ENCODE results near the gene OR4D1. TPM values are rescaled to one million over a fixed set of nuclear protein-coding genes. Genes with fewer than 3 reads are reported as not detected.

The OR4D1 gene
- total RNA-seq, 2 experiments from 2014 or later, result 0.49 to 0.70 TPM

- H3K27me3 ChIP-seq (ENCODE audit: control insufficient read depth in 1 of 2, insufficient read depth in 2 of 2, low read length in 2 of 2), result no peaks in the 10 kb centered on the region
- ATAC-seq (ENCODE audit: poor library complexity) (no peak), DNase-seq (no peak)
- H3K27ac ChIP-seq (ENCODE audit: low read depth in 1 of 2, low read length in 2 of 2), result no peak overlapping the region
- TF ChIP-seq, protein P1, sequence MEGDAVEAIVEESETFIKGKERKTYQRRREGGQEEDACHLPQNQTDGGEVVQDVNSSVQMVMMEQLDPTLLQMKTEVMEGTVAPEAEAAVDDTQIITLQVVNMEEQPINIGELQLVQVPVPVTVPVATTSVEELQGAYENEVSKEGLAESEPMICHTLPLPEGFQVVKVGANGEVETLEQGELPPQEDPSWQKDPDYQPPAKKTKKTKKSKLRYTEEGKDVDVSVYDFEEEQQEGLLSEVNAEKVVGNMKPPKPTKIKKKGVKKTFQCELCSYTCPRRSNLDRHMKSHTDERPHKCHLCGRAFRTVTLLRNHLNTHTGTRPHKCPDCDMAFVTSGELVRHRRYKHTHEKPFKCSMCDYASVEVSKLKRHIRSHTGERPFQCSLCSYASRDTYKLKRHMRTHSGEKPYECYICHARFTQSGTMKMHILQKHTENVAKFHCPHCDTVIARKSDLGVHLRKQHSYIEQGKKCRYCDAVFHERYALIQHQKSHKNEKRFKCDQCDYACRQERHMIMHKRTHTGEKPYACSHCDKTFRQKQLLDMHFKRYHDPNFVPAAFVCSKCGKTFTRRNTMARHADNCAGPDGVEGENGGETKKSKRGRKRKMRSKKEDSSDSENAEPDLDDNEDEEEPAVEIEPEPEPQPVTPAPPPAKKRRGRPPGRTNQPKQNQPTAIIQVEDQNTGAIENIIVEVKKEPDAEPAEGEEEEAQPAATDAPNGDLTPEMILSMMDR (IDR thresholded peaks at IDR 0.05), result no peak
- H3K4me1 ChIP-seq (ENCODE audit: insufficient read depth, low read length), result no peaks in the 10 kb centered on the region
- intact Hi-C loops (cut with DNase I, micrococcal nuclease), result no loop called here
- Mint-ChIP-seq H3K9me3 (no peaks in the 10 kb centered on the region), H3K36me3 (ENCODE audit: low read depth) (no peaks in the 10 kb centered on the region), H3K27me3 (peaks cover 9% of the 10 kb centered on the region), H3K4me1 (ENCODE audit: low read depth) (peaks cover 7% of the 10 kb centered on the region), H3K27ac (no peak overlapping the region), H3K4me3 (no peak overlapping the region)
- no peak overlapping the region for H3K4me3 ChIP-seq (ENCODE audit: low read length)
- CTCF ChIA-PET, result no interaction called here
- H3K9me3 ChIP-seq (ENCODE audit: control insufficient read depth in 1 of 2, insufficient read depth in 1 of 2, low read length in 2 of 2), result no peaks in the 10 kb centered on the region
- POLR2A ChIA-PET, result no interaction called here
- no peaks in the 10 kb centered on the region for H3K36me3 ChIP-seq (ENCODE audit: insufficient read depth, low read length)
Observed at GRCh38 chr17:58117382-58117781, 30.8 kb upstream of the OR4D1 start.

DNA sequence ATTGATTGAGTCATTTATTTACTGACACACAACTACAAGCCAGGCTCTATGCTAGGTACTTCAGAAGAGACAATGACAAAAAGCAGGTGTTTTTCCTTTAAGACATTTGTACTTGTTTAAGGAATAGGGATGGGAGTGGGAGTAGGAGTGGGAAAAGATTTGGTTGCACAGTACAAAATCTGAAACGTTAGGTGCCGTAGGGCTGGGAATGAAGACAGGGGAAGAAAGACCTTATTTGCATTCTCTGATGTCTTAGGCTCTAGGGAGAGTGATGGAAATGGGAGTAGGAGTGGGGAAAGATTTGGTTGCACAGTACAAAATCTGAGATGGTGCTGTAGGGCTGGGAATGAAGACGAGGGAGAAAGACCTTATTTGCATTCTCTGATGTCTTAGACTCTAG lies 28.7 kb upstream of the OR4D1 start:
- intact Hi-C loops (cut with DNase I, micrococcal nuclease), result no loop called here

DNA sequence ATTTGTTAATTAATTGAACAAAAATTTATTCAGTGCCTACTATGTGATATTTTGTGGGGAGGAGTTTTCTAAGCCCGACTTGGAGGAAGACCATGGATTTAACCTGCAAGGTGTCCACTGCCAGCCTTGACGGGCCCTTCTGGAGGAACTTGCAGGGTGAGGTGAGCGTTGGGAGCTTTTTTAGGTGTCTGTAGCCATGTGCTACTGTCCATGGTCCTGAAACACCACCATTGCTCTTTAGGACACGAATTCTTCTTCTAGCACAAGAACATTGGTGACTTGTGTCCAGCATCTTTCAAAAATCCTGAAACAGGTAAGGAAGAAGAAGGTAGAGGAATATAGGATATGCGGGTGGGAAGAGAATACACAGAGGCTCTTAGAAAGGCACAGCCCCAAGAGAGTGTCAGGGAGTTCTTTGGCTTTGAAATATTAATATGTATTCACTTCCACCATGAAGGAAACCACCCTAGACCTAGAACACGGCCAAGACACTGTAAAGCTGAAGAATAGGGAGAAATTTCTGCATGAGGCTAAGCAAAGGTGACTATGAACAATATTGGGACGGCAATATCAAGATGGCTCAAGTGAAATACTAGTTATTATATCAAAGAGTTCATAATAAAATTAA lies 27.9 kb upstream of the OR4D1 start:
- ATAC-seq (ENCODE audit: poor library complexity) (peak; percentile 61), DNase-seq (peak in 13 of 14 experiments; percentile 3 to 82 (median 35))
- Histone ChIP-seq H3K4me1 (ENCODE audit: insufficient read depth, low read length) (no peaks in the 10 kb centered on the region), H3K27ac (ENCODE audit: low read depth in 1 of 2, low read length in 2 of 2) (no peak overlapping the region), H3K9me3 (ENCODE audit: control insufficient read depth in 1 of 2, insufficient read depth in 1 of 2, low read length in 2 of 2) (no peaks in the 10 kb centered on the region), H3K36me3 (ENCODE audit: insufficient read depth, low read length) (no peaks in the 10 kb centered on the region), H3K27me3 (ENCODE audit: control insufficient read depth in 1 of 2, insufficient read depth in 2 of 2, low read length in 2 of 2) (no peaks in the 10 kb centered on the region), H3K4me3 (ENCODE audit: low read length) (no peak overlapping the region)
- Mint-ChIP-seq H3K4me1 (ENCODE audit: low read depth) (peaks cover 15% of the 10 kb centered on the region), H3K27ac (no peak overlapping the region), H3K4me3 (no peak overlapping the region), H3K27me3 (peaks cover 9% of the 10 kb centered on the region), H3K36me3 (ENCODE audit: low read depth) (no peaks in the 10 kb centered on the region), H3K9me3 (no peaks in the 10 kb centered on the region)
- intact Hi-C loops (cut with DNase I, micrococcal nuclease), result no loop called here
- ChIA-PET POLR2A (interaction anchor here (0.7 to 1.3 kb wide), 3 partner anchors 50 to 270 kb away, joined by 3 read pairs; partner anchors contain the start of genes MRPS23 and SRSF1), CTCF (interaction anchor here (1.0 kb wide), 1 partner anchor 52 kb away, joined by 3 read pairs; no protein-coding TSS in a partner anchor)
- TF ChIP-seq, protein P1 (IDR thresholded peaks at IDR 0.05), result no peak

More for the DNA sequence above, 28.7 kb upstream of the OR4D1 start:
- H3K36me3 Mint-ChIP-seq (ENCODE audit: low read depth), result no peaks in the 10 kb centered on the region
- H3K9me3 Mint-ChIP-seq, result no peaks in the 10 kb centered on the region
- H3K36me3 ChIP-seq (ENCODE audit: insufficient read depth, low read length), result no peaks in the 10 kb centered on the region
- peaks cover 15% of the 10 kb centered on the region for H3K4me1 Mint-ChIP-seq (ENCODE audit: low read depth)
- ChIA-PET POLR2A (interaction anchor here (0.7 to 1.3 kb wide), 3 partner anchors 51 to 269 kb away, joined by 3 read pairs; partner anchors contain the start of genes MRPS23 and SRSF1), CTCF (interaction anchor here (1.0 kb wide), 1 partner anchor 53 kb away, joined by 3 read pairs; no protein-coding TSS in a partner anchor)
- H3K27ac Mint-ChIP-seq, result no peak overlapping the region
- H3K9me3 ChIP-seq (ENCODE audit: control insufficient read depth in 1 of 2, insufficient read depth in 1 of 2, low read length in 2 of 2), result no peaks in the 10 kb centered on the region
- H3K27ac ChIP-seq (ENCODE audit: low read depth in 1 of 2, low read length in 2 of 2), result no peak overlapping the region
- TF ChIP-seq, protein P1 (IDR thresholded peaks at IDR 0.05), result no peak
- H3K4me3 ChIP-seq (ENCODE audit: low read length), result no peak overlapping the region
- no peaks in the 10 kb centered on the region for H3K27me3 ChIP-seq (ENCODE audit: control insufficient read depth in 1 of 2, insufficient read depth in 2 of 2, low read length in 2 of 2)
- DNase-seq (no peak), ATAC-seq (ENCODE audit: poor library complexity) (no peak)
- no peaks in the 10 kb centered on the region for H3K4me1 ChIP-seq (ENCODE audit: insufficient read depth, low read length)
- peaks cover 9% of the 10 kb centered on the region for H3K27me3 Mint-ChIP-seq
- H3K4me3 Mint-ChIP-seq, result no peak overlapping the region

Data from CD4-positive, alpha-beta T cell (primary cell).